Measurements from ENCODE around the gene ABHD15.

Gene ABHD15

DNA sequence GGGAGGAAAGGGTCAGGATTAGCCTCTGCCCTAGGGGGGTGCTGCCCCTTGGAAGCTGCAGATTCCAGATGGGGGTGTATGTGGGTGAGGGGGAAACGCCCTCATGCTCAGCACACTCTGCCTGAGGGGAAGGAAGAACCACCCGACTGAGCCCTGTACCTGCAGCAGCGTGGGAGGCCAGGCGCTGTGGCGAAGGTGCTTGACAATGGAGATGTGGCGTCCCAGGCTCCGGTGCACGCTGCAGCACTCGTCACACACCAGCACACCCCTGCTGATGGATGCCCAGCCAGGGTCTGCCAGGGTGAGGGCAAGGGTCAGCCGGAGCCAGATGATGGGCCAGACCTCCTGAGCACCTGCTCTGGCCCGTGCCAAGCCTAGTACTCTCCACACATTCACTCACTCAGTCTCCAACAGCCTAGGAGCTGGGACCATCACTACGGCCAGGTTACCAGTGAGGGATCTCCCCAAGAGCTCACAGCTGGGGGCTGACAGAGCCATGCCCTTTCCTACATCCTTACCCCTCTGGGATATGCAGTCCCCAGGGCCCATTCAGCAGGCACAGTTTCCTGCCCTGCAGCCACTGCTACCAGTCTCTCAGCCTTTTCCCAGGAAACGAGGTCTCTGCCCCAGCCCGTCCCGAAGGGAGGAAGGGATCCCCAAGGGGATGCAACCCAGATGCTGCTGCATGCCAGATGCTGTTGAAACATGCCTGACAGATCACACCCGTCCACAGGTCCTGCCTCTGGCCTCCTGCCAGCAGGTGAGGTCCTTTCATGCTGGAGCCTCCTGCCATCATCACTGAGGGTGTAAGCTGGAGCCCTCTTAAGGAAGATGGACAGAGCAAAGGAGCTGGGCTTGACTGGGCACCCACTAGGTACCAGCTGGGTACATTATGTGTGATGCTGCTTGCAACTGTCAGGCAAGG, 16.7 kb upstream of the ABHD15 start:
- in situ Hi-C loops (cut with MboI; ENCODE audit: low sequenced_read_pairs), result no loop called here

DNA sequence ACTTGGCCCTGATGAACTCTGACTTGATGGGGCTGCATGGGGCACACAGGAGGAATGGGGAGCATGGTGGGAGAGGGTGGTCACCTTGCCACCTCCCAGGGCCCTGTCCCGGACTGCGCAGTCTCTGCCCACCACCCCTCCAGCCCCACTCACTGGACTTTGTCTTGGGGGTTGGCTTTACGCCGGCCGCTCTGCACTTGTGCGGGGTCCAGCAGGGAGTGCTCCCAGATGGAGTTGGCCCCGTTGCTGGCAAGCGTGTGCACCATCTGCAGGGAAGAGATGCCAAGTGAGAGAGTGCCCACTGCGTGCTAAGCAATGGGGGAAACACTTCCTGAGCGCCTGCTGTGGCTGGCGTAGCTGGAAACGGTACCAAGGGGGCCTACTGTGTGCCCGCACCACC, 15.9 kb upstream of the ABHD15 start:
- in situ Hi-C loops (cut with MboI; ENCODE audit: low sequenced_read_pairs), result no loop called here

DNA sequence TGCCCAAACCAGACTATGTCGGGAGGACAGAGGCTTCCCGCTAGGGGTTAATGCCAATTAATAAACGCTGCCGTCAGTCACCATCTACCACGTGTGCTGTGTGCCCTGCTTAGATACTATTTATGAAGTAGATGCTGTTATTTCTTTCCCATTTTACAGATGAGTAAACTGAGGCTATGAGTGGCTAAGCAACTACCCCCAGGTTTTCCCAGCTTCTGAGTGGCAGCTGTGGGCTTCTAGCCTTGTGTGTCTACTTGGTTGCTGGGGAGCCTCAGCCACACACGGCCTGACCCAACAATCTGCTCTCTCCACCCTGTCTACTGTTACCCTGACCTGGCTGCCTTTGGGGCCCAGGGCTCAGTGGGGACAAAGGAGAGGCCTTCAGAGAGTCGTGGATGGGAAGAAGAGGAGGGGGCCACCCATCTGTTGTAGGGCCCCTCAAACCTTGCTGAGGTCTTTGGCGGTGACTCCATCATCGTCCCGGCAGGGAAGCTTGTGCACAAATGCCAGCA, 15.5 kb upstream of the ABHD15 start:
- in situ Hi-C loops (cut with MboI; ENCODE audit: low sequenced_read_pairs), result no loop called here

DNA sequence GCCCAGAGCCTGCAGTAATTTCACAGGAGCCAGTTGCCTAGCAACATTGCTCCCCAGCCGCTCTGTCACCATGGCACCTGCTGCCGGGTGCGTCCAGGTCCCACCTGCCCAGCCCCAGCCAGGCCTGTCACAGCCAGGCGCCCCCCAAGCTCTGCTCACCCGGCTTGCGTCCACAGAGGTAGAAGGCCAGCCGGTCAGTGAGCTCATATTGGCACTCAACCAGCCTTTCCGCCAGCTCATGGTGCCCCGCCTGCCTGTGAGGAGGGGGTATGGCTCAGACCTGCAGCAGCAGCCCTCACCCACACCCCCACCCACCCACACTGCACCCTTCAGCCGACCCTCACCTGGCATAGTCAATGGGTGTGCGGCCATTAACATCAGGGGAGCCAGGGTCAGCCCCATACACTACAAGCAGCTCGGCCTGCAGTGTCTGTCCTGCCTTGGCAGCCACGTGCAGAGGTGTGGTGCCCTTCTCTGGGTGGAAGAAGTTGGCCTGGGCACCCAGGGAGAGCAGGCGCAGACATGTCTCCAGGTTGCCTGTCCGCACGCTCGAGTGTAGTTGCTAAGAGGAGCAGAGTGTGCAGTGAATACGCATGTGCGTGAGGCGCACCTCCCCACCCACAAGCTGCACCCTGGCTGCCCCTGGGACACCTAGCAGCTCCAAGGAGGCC, 14.9 kb upstream of the ABHD15 start:
- in situ Hi-C loops (cut with MboI; ENCODE audit: low sequenced_read_pairs), result no loop called here

DNA sequence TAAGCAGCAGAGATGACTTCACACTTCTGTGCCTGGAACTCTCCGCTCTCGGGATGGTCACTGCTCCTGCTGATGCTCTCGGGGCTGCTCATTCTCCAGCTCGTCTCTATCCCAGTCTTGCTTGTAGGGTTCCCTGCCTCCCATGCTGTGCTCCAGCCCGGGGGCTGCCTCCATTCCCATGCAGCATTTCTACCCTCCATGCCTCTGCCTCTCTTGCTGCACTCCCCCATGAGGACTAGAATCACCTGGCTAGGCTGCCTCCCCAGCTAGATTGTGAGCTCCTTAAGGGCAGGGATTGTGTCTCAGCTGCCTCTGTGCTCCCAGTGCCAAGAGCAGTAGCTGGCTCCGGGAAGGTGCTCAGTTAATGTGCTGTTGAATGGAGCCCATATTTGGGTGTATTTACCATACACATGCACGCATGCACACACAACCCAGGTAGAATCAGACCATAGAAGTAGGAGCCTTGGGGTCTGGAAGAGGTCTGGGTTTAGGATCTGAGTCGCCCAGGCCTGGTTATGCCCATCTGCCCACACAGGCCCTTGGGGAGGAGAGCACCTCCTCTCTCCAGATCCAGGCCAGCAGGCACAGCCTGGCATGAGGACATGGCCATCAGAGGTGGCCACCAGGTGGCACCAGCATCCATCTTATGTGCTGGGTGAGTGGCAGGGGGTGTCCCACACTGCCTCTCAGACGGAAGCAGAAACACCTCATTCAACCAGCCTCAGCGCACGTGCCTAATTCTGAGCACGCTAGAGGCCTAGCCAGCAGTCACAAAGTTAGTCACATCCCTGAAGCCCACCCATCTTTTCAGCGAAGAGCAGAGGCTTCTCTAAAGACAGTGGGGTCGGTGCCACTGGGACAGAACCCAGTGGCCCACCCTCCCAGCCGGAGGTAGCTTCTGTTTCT, 13.3 kb upstream of the ABHD15 start:
- in situ Hi-C loops (cut with MboI; ENCODE audit: low sequenced_read_pairs), result no loop called here

DNA sequence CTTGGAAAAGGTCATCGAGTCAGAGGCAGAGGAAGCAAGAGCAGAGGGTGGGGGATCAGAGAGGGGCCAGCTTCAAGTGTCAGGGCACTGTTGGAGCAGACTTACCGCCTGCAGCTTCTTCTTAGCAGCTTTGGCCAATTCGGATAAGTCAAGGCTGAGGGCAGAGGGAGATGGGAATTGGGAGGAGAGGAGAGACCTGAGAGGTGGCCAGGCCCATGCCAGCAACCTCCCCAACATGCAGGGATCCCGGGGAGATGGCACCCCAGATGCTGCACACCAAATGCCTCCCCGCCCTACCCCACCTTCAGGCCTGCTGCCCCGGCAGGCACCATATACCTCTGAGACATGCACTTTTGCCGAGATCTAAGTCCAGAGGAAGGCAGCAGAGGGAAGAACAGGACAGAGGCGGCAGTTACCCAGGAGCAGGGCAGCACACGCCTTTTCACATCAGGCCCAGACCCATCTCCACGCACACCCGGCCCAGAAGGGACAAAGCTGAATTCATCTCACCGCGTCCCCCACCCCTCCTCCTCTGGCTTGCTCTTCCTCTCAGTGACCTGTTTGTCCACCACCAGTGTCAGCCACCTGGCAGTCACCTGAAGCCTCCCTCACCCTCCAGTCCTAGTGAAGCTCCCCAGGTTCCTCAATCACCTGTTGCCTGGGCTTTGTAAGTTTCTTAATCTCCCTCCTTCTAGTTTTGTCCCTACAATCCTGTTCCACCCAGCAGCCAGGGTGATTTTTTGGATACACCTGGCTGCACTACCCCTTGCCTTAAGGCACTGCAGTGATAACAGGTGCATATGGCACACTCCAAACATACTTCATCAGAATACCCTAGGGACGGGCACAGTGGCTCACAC, 12.0 kb upstream of the ABHD15 start:
- in situ Hi-C loops (cut with MboI; ENCODE audit: low sequenced_read_pairs), result no loop called here

DNA sequence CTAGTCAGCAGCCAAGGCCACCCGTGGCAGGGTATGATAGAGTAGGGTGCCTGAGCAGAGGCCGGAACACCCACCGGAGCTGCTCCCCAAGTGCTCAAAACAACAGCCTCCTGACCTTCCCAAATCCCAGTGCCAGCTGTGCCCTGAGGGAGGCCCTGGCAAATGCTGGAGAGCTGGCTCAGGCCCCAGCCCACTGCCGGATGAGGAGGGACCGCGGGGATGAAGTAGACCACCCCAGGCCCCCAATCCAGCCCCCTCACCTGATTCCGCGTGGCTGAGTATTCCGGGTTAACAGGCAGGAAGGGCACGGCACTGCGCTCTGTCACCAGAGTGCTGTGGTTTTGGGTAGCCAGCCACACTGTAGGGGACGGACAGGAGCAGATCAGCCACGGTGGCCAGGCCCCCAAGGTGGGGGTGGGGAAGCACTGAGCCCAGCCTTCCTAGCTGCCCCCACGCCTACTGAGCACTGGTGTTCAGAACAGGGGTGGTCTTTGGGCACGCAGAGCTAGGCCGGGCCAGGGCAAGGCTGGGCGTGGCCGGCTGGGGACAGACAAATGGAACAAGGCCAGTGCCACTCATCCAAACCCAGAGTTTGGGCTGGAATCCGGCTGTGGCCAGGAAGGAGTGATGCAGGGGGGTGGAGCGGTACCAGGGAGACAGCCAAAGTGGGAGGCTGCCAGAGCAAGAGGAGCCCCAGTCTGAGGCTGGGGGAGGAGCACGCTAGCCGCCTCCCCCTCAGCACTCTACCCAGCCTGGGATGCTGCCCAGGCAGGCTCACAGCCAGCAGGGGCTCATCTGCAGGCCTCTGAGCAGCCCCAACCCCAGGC, 10.8 kb upstream of the ABHD15 start:
- in situ Hi-C loops (cut with MboI; ENCODE audit: low sequenced_read_pairs), result no loop called here

DNA sequence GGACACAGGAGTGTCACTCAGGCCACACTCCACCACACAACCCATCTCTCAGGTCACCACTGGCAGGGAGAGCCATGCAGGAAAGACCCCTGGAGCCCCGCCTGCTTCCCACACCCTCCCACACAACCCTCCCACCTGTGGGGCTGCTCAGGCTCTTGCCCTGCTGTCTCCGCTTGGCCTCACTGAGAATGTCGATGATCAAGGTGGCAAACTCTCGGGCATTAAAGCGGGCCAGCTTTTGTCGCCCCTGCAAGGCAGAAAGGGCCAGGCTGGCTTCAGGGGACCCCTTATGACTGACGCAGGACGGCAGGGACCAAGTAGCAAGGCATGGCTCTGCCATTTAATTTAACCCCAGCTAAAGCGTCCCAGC, 10.1 kb upstream of the ABHD15 start:
- in situ Hi-C loops (cut with MboI; ENCODE audit: low sequenced_read_pairs), result no loop called here

DNA sequence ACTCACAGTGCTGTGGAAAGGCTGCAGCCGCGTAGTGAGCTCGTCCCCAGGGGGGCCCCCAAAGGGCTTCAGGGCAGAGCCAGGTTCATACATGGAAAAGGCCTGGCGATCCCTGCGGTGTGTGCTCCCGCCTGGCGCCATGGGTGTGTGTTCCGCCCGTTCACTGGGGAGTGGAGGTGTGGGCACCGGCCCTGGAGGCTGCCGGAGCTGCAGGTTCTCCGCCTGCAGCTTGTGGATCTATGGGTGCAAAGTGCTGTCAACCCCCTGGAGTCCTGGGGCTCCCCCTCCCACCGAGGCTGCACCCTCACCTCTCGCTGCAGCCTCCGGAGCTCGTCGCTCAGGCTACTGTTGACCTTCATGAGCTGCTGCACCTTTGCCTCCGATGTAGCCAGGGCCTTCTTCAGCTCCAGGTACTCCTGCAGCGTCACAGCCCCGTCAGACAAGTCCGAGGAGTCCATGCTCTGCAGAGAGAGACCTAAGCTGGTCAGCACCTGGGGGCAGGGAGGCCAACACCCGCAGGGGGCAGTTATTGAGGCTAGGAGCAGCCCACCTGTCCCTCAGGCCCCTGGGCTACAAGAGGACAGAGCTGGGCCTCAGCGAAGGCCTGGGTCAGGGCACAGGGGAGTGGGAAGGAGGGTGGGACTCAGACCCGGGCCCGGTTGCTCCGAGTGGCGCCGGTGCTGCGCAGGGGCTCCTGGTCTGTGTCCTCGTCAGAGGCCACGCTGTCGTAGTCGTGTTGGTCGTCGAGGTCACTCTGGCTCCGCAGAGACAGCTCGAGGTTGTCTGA, 9.6 kb upstream of the ABHD15 start:
- in situ Hi-C loops (cut with MboI; ENCODE audit: low sequenced_read_pairs), result no loop called here

DNA sequence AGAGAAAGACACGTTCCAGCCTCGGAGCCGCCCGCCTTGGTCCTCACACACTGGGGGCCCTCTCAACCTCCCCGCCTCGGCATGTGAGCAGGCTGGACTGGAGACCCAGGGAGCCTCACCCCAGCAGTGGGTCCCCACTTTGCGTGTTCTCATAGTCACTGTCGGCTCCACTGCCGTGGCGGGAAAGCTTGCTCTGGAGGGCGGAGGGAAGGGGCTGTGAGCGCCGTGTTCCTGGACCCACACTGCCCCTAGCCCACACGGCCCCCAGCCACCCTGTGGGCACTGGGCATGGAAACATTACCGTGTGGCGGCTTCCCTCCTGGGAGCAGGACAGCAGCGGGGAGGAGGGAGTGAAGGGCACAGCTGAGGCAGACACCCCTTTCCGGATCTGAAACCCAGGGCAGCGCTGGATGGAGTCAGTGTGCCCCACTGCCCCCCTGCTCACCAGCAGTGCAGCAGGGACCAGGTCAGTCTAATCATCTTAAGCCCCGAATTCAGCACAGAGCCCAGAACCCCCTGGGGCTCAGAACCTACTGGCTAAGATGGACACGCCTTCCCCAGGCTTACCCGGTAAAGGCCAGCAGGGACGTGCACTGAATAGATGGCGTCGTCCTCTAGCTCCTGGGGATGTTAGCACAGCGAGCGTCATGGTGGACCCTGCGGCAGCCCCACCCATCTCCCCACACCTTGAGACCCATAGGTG, 8.8 kb upstream of the ABHD15 start:
- in situ Hi-C loops (cut with MboI; ENCODE audit: low sequenced_read_pairs), result no loop called here

DNA sequence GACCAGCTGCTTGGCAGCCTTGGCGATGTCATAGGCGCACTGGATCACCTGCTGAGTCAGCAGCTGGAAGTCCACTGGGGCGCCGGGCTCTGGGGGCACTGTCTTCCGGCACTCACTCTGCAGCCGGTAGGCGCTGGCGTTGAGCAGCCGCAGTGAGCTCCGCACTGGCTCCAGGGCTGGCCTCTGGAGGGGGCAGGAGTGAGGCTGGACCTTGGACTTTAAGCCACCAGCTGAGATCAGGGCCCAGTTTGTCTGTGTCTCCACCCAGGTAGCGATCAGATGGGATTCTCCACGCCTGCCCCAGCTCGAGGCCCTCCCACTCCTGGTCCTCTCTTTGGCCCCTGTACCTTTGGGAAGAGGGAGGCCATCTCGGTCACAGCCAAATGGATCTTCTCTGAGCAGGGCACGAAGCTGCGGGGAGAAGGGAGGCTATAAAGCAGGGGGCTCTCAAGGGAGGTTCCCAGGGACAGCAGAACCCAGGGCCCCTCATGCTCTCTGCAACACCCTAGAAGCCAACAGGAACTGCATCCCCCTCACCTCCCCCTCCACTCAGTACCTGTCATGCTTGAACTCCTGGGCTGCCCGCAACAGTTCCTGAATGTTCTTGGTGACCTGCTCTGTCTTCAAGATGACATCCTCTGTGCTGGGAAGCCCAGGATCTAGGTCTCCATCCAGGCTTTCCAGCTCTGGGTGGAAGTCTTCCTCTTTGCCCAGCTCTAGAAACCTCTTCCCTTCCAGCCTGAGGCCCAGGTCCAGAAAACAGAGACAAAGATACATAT, 8.1 kb upstream of the ABHD15 start:
- in situ Hi-C loops (cut with MboI; ENCODE audit: low sequenced_read_pairs), result loop anchor here (25.0 kb wide), 1 partner anchor 438 kb away; no protein-coding TSS in a partner anchor

DNA sequence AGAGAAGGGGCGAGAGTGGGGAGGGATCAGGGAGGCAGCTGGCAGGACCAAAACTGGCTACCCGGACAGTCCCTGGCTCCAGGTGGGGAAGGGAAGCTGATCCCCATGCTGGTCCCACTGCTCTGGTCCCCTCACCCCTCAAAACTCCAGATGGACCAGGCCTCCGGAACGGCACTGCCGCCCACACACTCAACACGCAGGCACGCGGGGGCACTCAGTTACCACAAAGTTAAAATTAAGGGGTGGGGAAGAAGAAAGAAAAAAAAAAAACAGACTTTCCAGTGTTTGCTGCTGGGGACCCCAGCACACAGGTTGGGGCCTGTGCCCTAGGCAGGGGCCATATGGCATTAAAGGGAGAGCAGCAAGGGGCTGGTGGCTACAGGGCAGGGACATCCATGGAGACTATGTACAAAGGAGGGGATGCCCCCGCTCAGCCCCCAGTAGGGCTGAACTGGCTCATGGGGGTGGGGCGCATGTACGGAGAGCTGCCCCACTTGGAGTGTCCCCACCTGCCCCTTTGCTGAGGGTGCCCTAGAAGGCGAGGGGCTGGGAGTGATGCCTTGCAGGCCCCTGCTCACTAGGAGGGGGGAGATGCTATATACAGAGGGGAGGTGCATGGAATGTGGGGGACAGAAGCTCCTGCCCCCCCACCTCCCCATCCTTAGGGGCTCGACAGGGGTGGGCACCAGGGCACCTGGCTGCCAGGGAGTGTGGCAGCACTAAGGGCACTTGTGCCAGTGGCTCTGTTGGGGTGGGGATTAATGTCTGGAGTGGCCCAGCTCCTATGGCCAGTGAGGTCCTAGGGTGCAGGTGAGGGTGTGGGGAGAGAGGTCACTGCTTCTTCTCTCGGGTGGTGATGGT, 7.3 kb upstream of the ABHD15 start:
- in situ Hi-C loops (cut with MboI; ENCODE audit: low sequenced_read_pairs), result loop anchor here (25.0 kb wide), 1 partner anchor 437 kb away; no protein-coding TSS in a partner anchor

DNA sequence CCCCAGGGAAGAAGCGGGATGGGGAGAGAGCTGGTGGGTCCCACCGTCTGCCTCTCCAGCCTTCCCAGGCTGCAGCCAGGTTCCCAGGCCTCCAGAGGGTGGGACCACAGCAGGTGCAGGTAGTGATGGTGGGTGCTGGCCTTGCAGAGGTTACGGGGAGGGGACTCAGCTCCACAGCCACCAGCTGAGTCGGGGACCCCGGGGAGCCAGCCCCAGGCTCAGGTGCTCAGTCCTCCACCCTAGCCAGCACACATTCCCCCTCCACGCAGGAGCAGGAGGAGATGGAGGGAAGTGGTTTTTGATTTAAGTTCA, 6.7 kb upstream of the ABHD15 start:
- in situ Hi-C loops (cut with MboI; ENCODE audit: low sequenced_read_pairs), result loop anchor here (25.0 kb wide), 1 partner anchor 436 kb away; no protein-coding TSS in a partner anchor

DNA sequence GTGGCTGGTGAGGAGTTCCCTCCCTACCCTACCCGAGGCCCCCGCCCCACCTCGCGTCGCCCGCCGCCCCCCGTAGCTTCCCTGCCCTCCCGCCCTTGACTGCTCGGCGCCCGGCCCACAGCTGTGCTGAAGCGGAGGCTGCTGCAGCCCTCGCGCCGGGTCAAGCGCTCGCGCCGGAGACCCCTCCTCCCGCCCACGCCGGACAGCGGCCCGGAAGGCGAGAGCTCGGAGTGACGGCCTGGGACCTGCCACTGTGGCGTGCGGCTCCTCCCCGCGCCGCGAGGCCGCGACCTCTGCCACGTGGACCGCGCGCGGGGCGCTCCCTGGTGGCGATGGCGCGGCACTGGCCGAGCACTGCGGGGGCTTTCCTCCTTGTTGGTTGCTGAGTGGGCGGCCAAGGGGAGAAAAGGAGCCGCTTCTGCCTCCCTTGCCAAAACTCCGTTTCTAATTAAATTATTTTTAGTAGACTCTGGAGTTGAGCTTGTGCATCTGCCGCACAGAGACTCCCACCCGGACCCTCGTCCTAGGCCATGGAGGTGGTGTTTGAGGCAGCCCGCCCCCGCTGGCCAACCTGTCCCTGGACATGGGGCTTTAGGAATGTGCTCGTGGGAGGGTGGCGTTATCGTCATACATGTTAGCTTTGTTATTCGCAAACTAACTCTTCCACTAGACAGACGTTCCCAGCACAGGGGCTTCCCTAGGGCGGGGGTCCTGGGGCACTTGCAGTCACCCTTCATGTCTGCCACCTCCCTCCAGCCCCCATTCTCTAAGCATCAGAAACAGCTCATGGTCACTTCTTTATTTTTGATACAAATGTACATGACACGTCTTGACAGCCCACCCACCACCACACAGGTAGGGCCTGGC, 6.1 kb upstream of the ABHD15 start:
- in situ Hi-C loops (cut with MboI; ENCODE audit: low sequenced_read_pairs), result loop anchor here (25.0 kb wide), 1 partner anchor 436 kb away; no protein-coding TSS in a partner anchor
